T47D (cell line): ENCODE data around the gene TRPV3.
"Not testable (repeated sequence)": the region's sequence is repeated elsewhere in the genome, so short reads cannot be mapped to it uniquely, and the experiment has no call there.

Experiments
- DNase-seq, 2 experiments: peaks; one replicate each; pipeline versions ENCODE4 v3.0.0 to v3.0.0-alpha.2; 2011 to 2012; ENCODE audit warnings: low read depth in 1 of 2, low spot score in 1 of 2
- JUND ChIP-seq: IDR thresholded peaks from 2 replicates; pipeline ENCODE4 v1.6.1; 2012; ENCODE audit warnings: low read depth
- in situ Hi-C: cut with HindIII; loops from 2 replicates; pipeline ENCODE4 v1.10.0; 2016; ENCODE audit warnings: low sequenced_read_pairs, low pct_unique_long_range_greater_than_20kb

TRPV3 gene

GRCh38 chr17:3485481-3486068 is 72.0 kb downstream of the TRPV3 start:
- in situ Hi-C loops = no loop called here
- no peak for DNase-seq

GRCh38 chr17:3482852-3483251 is 74.8 kb downstream of the TRPV3 start:
- TF ChIP-seq JUND = no peak
- in situ Hi-C loops = no loop called here
- DNase-seq = no peak

More at GRCh38 chr17:3485481-3486068, 72.0 kb downstream of the TRPV3 start:
- TF ChIP-seq JUND = no peak

GRCh38 chr17:3479988-3480387 is 77.6 kb downstream of the TRPV3 start:
- no peak for DNase-seq
- TF ChIP-seq JUND = no peak
- in situ Hi-C loops = no loop called here

DNA sequence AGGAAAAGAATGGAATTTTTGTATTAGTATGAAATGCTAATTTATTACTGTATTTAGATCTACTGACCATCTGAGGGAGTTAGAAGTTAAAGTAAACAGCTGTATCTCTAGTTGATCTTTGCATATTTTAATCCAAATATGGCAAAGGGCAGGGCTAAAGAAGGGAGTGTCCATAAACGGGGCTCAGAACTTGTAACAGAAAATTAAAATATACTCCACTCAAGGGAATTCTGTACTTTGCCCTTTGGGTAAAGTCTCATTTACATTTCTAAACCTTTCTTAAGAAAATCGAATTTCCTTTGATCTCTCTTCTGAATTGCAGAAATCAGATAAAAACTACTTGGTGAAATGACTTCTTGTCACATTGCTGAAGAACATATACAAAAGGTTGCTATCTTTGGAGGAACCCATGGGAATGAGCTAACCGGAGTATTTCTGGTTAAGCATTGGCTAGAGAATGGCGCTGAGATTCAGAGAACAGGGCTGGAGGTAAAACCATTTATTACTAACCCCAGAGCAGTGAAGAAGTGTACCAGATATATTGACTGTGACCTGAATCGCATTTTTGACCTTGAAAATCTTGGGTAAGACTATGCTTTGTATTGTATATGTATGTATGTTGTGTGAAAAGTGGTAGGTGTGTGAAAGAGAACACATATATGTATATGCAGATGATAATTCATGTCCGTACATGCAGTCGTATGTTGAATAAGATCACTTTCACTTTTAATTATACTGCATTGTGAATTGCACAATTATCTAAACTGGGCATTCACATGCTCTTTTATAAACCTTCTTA is 81.6 kb downstream of the TRPV3 start, which contains the start of gene ASPA:
Gene ASPA (plus strand): TSS at position 186 of the 799 bp plus-strand sequence. CDS start 163 bp downstream, at position 349.
- TF ChIP-seq JUND = no peak
- no peak for DNase-seq
- in situ Hi-C loops = no loop called here

DNA sequence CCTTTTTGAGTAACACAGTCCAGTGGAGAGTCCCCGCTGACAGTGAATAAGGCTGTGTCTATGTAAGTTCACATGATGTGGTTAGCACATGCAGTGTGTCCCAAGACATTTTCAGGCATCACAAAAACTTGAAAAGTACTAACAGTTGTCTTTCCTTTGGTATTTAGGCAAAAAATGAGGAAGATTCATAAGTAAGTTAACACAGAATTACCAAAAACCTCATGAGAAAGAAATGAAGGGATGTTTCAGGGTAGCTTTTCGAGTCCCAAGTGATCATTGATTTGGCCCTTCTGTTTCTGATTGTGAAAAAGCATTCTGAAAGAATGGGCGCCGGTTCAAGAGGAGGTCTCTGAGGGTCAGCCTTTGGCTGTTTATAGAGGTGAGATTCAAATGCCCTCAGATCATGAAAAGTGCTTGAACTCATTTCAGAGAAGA is 82.3 kb downstream of the TRPV3 start:
- no peak for DNase-seq
- in situ Hi-C loops = no loop called here
- no peak for TF ChIP-seq JUND

DNA sequence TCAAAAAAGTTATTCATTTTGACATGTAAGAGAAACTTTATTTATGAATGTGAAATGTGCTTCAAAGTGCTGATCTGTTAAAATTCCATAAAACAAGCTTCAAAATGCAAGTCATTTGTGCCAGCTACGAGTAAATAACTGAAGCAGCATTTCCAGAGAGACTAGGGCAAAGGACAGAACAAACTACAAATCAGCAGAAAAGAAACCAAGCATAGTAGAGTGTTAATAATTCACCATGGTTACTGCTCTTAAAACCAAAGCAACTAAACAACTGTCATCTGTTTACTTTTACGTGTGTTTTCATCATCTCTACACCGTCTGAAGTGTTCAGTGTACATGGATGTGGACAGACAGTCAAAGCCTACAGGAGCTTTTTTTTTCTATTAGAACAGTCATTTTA is 83.4 kb downstream of the TRPV3 start:
- no peak for DNase-seq
- no peak for TF ChIP-seq JUND
- in situ Hi-C loops = no loop called here

DNA sequence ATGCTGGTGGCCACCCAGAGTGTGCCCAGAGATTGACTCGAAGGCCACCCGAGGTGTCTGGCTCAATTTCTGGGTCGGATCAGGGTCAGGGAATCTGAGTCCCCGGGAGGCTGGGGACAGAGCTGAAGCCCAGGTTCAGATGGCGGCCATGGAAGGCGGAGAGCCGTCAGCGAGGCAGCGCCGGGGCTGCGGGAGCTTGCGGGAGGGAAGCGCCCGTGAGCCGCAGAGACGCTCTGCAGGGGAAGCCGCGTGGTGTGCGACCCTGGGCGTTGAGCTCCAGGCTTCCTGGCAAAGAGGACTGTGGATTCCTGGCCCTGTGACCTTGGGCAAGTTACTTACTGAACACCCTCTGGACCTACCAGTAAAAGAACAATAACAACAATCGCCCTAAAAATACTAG is 85.5 kb downstream of the TRPV3 start:
- no peak for TF ChIP-seq JUND
- in situ Hi-C loops = no loop called here
- no peak for DNase-seq

- in situ Hi-C loops = no loop called here
- TF ChIP-seq JUND = no peak
- no peak for DNase-seq
Observed at GRCh38 chr17:3471599-3471998, 86.0 kb downstream of the TRPV3 start, which contains the start of gene SPATA22. TSS of gene SPATA22 (minus strand) at chr17:3471819. CDS start at chr17:3469325, 2,494 bp downstream.

DNA sequence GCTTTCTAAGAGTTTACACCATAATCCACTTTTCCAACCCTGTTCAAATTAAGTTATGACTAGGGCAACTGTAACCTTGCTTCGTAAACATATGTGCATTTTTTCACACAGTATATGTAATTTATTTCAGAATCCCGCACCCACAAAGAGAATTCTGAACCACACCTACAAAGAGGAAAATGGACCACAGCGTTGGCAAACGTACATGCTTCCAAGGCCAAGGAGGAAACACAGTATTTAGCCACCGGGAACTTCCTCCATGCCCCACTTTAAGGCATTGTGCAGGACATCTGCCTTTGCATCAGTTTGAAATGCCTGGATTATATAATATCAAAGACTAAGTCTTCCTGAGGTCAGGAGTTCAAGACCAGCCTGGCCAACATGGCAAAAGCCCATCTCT is 88.1 kb downstream of the TRPV3 start:
- TF ChIP-seq JUND = no peak
- in situ Hi-C loops = no loop called here
- DNase-seq = no peak

DNA sequence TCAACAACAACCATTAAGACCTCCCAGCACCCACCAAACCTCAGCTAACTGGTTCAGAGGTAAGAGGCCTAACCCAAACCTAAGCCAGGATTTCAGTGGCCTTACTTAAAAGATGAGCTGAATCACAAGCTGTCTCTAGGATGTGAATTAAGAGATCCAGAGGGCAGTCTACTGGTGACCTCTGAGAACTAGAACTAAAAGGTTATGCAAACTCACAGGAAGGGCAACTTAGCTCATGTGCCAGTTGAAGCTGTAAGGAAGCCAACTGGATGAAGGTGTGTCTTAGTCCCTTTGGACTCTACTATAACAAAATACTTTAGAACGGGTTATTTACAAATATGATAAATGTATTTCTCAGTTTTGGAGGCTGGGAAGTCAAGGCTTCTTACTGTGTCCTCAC is 91.3 kb downstream of the TRPV3 start:
- in situ Hi-C loops, DNase-seq: not testable (repeated sequence)
